GM23338 (cell line): Measurements from ENCODE around the gene ZBTB25. TPM values are rescaled to one million over a fixed set of nuclear protein-coding genes. Genes with fewer than 3 reads are reported as not detected.

Experiments used
- ATAC-seq: fragments of 200-7000 bp; cut with Tn5 transposase; 3 replicates; pipeline ENCODE4 v1.9.1; 2020
- DNase-seq: peaks from one replicate; pipeline ENCODE4 v3.0.0-alpha.2; 2015; ENCODE audit warnings: low spot score
- H2AFZ ChIP-seq: fragments of 200-600 bp; sonication (generic); 2 replicates; pipeline ENCODE4 v1.8.0; 2016; ENCODE audit warnings: antibody characterized with exemption, mild to moderate bottlenecking, moderate library complexity
- H3F3A ChIP-seq: fragments of 200-600 bp; sonication (generic); replicated peaks from 2 replicates; pipeline ENCODE4 v1.8.0; 2017; ENCODE audit warnings: antibody characterized with exemption, mixed run types, low read depth
- H3K27ac ChIP-seq: fragments of 200-600 bp; sonication (generic); 2 replicates; pipeline ENCODE4 v1.6.1; 2016; ENCODE audit warnings: low read depth
- H3K27me3 ChIP-seq: fragments of 200-600 bp; sonication (generic); 2 replicates; pipeline ENCODE4 v1.8.0; 2016; ENCODE audit warnings: mild to moderate bottlenecking, mixed run types, moderate library complexity; ENCODE audit not compliant: insufficient read depth
- H3K36me3 ChIP-seq: fragments of 200-600 bp; sonication (generic); 2 replicates; pipeline ENCODE4 v1.8.0; 2016; ENCODE audit warnings: mild to moderate bottlenecking; ENCODE audit not compliant: insufficient read depth
- H3K4me1 ChIP-seq: fragments of 200-600 bp; sonication (generic); 2 replicates; pipeline ENCODE4 v1.8.0; 2016; ENCODE audit warnings: mild to moderate bottlenecking, moderate library complexity; ENCODE audit not compliant: insufficient read depth
- H3K4me2 ChIP-seq: fragments of 200-600 bp; sonication (generic); 2 replicates; pipeline ENCODE4 v1.7.1; 2017; ENCODE audit warnings: mixed run types
- H3K4me3 ChIP-seq: fragments of 200-600 bp; sonication (generic); 2 replicates; pipeline ENCODE4 v1.6.1; 2016; ENCODE audit warnings: mixed run types
- H3K79me2 ChIP-seq: fragments of 200-600 bp; sonication (generic); replicated peaks from 2 replicates; pipeline ENCODE4 v1.8.0; 2017; ENCODE audit warnings: mild to moderate bottlenecking; ENCODE audit not compliant: insufficient read depth
- H3K9me2 ChIP-seq: fragments of 200-600 bp; sonication (generic); 2 replicates; pipeline ENCODE4 v1.8.0; 2017; ENCODE audit not compliant: insufficient read depth
- H4K20me1 ChIP-seq: fragments of 200-600 bp; sonication (generic); replicated peaks from 2 replicates; pipeline ENCODE4 v1.8.0; 2017; ENCODE audit warnings: mild to moderate bottlenecking; ENCODE audit not compliant: insufficient read depth
- H3K27ac Mint-ChIP-seq: 2 replicates; pipeline ENCODE4 v1.8.0; 2020; ENCODE audit warnings: inconsistent platforms, mild to moderate bottlenecking, moderate library complexity, mixed read lengths
- H3K27me3 Mint-ChIP-seq: 3 replicates; pipeline ENCODE4 v1.8.0; 2022; ENCODE audit warnings: low read depth, mild to moderate bottlenecking, moderate library complexity, mixed read lengths, inconsistent platforms; ENCODE audit not compliant: insufficient read depth, poor library complexity
- H3K36me3 Mint-ChIP-seq: 3 replicates; pipeline ENCODE4 v1.8.0; 2021; ENCODE audit warnings: low read depth, mild to moderate bottlenecking, inconsistent platforms, moderate library complexity, mixed read lengths
- H3K4me1 Mint-ChIP-seq: 3 replicates; pipeline ENCODE4 v1.8.0; 2020; ENCODE audit warnings: mild to moderate bottlenecking, inconsistent platforms, mixed read lengths
- H3K4me3 Mint-ChIP-seq: 3 replicates; pipeline ENCODE4 v1.8.0; 2021; ENCODE audit warnings: moderate library complexity, mild to moderate bottlenecking, inconsistent platforms, mixed read lengths
- H3K9me3 Mint-ChIP-seq: 3 replicates; pipeline ENCODE4 v1.8.0; 2020; ENCODE audit warnings: moderate library complexity, mild to moderate bottlenecking, inconsistent platforms, mixed read lengths
- CREB1 ChIP-seq: fragments of 250-450 bp; sonication (Bioruptor Pico); IDR thresholded peaks from 2 replicates; pipeline ENCODE4 v1.5.0; 2020; ENCODE audit warnings: low read depth, mild to moderate bottlenecking, moderate library complexity
- EZH2 ChIP-seq: fragments of 200-600 bp; sonication (generic); IDR thresholded peaks from one replicate; pipeline ENCODE4 v1.8.0; 2017; ENCODE audit warnings: antibody characterized with exemption, mild to moderate bottlenecking, low read depth; ENCODE audit not compliant: unreplicated experiment
- EZH2phosphoT487 ChIP-seq: fragments of 200-600 bp; sonication (generic); IDR thresholded peaks from one replicate; pipeline ENCODE4 v1.8.1; 2018; ENCODE audit warnings: antibody characterized with exemption; ENCODE audit not compliant: unreplicated experiment
- JUNB ChIP-seq: IDR thresholded peaks from one replicate; pipeline ENCODE4 v1.6.1; 2016; ENCODE audit warnings: antibody characterized with exemption; ENCODE audit not compliant: unreplicated experiment
- NANOG ChIP-seq: IDR thresholded peaks from 2 replicates; pipeline ENCODE4 v1.6.1; 2016; ENCODE audit warnings: antibody characterized with exemption, borderline replicate concordance
- POLR2AphosphoS5 ChIP-seq: IDR thresholded peaks from 2 replicates; pipeline ENCODE4 v1.6.1; 2016; ENCODE audit warnings: antibody characterized with exemption, low read depth
- STAT1 ChIP-seq: IDR thresholded peaks from one replicate; pipeline ENCODE4 v1.6.1; 2016; ENCODE audit warnings: antibody characterized with exemption; ENCODE audit not compliant: unreplicated experiment
- ZNF114 ChIP-seq: fragments of 250-450 bp; sonication (Bioruptor Pico); IDR thresholded peaks from 2 replicates; pipeline ENCODE4 v1.5.0; 2020; ENCODE audit warnings: mild to moderate bottlenecking, moderate library complexity
- polyA plus RNA-seq: library from polyadenylated mRNA; unstranded; fragments of >200 nt; fragmentation: Nextera tagmentation; extraction: Ambion mirVana; gene quantifications from 2 replicates; pipeline ENCODE4 v1.2.1, GENCODE V29; 2016
- total RNA-seq: library from RNA; depleted of rRNA; stranded (reverse); fragments of >200 nt; shearing (Covaris generic); gene quantifications from 2 replicates; pipeline ENCODE4 v1.2.3, GENCODE V29; 2014
- TF ChIP-seq, protein P1 (sequence below): IDR thresholded peaks from one replicate; pipeline ENCODE4 v1.6.1; 2018; ENCODE audit warnings: antibody characterized with exemption; ENCODE audit not compliant: unreplicated experiment
- TF ChIP-seq, protein P2 (sequence below): IDR thresholded peaks from 2 replicates; pipeline ENCODE4 v1.6.1; 2016; ENCODE audit warnings: antibody characterized with exemption
- TF ChIP-seq, protein P3 (sequence below), 2 experiments: fragments of 200-600 bp in 1 of 2; sonication (generic) in 1 of 2; conservative IDR thresholded peaks; 2 replicates each; pipeline versions ENCODE4 v1.5.1 to v1.6.1; 2016 to 2017; ENCODE audit warnings: antibody characterized with exemption in 2 of 2, low read depth in 2 of 2, mild to moderate bottlenecking in 2 of 2, moderate library complexity in 1 of 2

The ZBTB25 gene
- total and polyA plus RNA-seq, 2 experiments from 2014 or later: 5.8 to 8.0 TPM

DNA sequence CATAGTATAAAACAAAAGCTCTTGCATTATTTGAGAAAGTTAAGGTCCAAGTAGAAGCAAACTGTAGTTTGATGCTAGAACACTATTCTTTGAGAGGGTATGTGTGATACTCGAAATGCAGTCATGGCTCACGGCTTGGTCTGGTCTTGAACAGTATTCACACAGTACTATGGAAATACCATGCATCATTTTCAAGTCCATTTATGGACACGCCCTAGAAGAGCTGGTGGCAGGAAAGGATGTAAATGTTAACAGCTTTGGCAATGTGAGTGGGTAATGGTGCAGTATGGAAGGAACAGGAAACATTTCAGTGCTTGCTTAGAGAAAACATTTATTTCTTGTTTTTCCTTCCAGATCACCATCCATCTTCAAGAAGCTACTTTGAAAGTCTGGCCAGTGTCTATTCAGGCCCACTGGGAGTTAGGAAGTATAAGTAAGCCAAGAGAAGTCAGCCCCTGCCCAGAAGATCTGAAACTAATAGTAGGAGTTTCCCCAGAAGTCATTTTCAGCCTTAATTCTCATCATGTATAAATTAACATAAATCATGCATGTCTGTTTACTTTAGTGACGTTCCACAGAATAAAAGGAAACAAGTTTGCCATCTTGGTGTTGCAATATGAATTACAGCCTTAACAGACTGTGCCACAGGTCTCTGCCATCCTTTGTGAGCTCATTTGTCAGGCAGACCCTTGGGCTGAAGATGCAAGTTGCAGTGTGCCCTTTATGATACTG, 44.1 kb downstream of the ZBTB25 start (continued):
- TF ChIP-seq, protein P1, sequence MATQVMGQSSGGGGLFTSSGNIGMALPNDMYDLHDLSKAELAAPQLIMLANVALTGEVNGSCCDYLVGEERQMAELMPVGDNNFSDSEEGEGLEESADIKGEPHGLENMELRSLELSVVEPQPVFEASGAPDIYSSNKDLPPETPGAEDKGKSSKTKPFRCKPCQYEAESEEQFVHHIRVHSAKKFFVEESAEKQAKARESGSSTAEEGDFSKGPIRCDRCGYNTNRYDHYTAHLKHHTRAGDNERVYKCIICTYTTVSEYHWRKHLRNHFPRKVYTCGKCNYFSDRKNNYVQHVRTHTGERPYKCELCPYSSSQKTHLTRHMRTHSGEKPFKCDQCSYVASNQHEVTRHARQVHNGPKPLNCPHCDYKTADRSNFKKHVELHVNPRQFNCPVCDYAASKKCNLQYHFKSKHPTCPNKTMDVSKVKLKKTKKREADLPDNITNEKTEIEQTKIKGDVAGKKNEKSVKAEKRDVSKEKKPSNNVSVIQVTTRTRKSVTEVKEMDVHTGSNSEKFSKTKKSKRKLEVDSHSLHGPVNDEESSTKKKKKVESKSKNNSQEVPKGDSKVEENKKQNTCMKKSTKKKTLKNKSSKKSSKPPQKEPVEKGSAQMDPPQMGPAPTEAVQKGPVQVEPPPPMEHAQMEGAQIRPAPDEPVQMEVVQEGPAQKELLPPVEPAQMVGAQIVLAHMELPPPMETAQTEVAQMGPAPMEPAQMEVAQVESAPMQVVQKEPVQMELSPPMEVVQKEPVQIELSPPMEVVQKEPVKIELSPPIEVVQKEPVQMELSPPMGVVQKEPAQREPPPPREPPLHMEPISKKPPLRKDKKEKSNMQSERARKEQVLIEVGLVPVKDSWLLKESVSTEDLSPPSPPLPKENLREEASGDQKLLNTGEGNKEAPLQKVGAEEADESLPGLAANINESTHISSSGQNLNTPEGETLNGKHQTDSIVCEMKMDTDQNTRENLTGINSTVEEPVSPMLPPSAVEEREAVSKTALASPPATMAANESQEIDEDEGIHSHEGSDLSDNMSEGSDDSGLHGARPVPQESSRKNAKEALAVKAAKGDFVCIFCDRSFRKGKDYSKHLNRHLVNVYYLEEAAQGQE: no peak
- no peak for TF ChIP-seq JUNB

DNA sequence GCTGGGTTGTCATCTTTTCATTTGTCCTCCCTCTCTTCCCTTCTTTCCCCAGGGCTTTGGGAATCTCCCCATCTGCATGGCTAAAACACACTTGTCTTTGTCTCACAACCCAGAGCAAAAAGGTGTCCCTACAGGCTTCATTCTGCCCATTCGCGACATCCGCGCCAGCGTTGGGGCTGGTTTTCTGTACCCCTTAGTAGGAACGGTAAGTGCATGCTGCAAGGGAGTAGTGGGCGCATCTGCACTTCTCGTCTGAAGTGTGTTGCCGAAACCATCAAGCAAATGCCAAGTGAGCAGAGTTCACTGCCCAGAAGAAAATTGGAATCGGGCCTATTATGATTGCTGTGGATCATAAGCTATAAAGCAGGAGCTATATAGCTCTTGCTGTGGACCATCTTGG, 49.0 kb downstream of the ZBTB25 start:
- TF ChIP-seq POLR2AphosphoS5: no peak
- no peak for TF ChIP-seq JUNB
- TF ChIP-seq STAT1: no peak
- TF ChIP-seq, protein P2, sequence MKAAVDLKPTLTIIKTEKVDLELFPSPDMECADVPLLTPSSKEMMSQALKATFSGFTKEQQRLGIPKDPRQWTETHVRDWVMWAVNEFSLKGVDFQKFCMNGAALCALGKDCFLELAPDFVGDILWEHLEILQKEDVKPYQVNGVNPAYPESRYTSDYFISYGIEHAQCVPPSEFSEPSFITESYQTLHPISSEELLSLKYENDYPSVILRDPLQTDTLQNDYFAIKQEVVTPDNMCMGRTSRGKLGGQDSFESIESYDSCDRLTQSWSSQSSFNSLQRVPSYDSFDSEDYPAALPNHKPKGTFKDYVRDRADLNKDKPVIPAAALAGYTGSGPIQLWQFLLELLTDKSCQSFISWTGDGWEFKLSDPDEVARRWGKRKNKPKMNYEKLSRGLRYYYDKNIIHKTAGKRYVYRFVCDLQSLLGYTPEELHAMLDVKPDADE: no peak
- no peak for TF ChIP-seq NANOG
- H3K4me3 ChIP-seq: no peak overlapping the region
- no peak overlapping the region for H3K4me2 ChIP-seq
- Mint-ChIP-seq H3K27ac (no peak overlapping the region), H3K4me3 (no peak overlapping the region), H3K36me3 (peaks cover 86% of the 10 kb centered on the region), H3K4me1 (no peaks in the 10 kb centered on the region), H3K9me3 (no peaks in the 10 kb centered on the region), H3K27me3 (no peaks in the 10 kb centered on the region)
- no peaks in the 10 kb centered on the region for H3K4me1 ChIP-seq
- 0 out of 2 replicates have a peak overlapping the region, but pooled peaks have one; percentile 9 for H3K27ac ChIP-seq
- H2AFZ ChIP-seq: no peak overlapping the region
- ATAC-seq (no peak), DNase-seq (no peak)
- no peaks in the 10 kb centered on the region for H3K9me2 ChIP-seq
- peaks cover 24% of the 10 kb centered on the region; the same call in 1 of the 2 replicates for H3F3A ChIP-seq
- H3K79me2 ChIP-seq: no peaks in the 10 kb centered on the region
- H3K36me3 ChIP-seq: peaks cover 91% of the 10 kb centered on the region
- no peaks in the 10 kb centered on the region for H3K27me3 ChIP-seq
- H4K20me1 ChIP-seq: peaks cover 12% of the 10 kb centered on the region

DNA sequence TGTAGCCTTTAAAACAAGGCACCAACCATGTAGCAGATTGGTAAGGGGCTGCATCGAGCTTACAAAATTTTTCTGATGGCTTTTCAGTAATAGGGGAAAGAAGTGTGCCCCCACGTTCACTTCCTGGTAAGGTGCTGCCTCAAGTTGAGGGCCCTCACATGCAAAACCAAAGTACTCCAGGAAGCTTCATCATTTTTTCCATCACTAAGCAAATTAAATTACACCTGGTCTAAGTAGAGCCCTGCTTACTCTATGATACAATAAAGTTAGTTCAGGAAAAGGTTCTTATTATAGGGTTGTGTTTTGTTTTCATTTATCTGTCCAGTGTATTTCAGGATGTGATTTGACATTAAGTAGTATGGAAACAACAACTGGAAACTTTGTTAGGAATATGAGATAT, 53.4 kb downstream of the ZBTB25 start:
- H3K4me1 ChIP-seq: no peaks in the 10 kb centered on the region
- ATAC-seq: no peak
- H3K27ac ChIP-seq: no peak overlapping the region
- no peak overlapping the region for H3K4me3 Mint-ChIP-seq
- H3K9me3 Mint-ChIP-seq: no peaks in the 10 kb centered on the region
- no peak overlapping the region for H3K4me3 ChIP-seq
- no peak for DNase-seq
- no peaks in the 10 kb centered on the region for H3K4me1 Mint-ChIP-seq
- peaks cover 18% of the 10 kb centered on the region for H3F3A ChIP-seq
- H3K27me3 Mint-ChIP-seq: peaks cover 2% of the 10 kb centered on the region
- no peak overlapping the region for H3K27ac Mint-ChIP-seq
- H3K4me2 ChIP-seq: no peak overlapping the region
- H3K27me3 ChIP-seq: no peaks in the 10 kb centered on the region
- H3K36me3 Mint-ChIP-seq: peaks cover 82% of the 10 kb centered on the region
- H2AFZ ChIP-seq: no peak overlapping the region
- peaks cover 11% of the 10 kb centered on the region; the same call in 1 of the 2 replicates for H4K20me1 ChIP-seq
- H3K79me2 ChIP-seq: no peaks in the 10 kb centered on the region
- H3K36me3 ChIP-seq: peaks cover 82% of the 10 kb centered on the region
- no peaks in the 10 kb centered on the region for H3K9me2 ChIP-seq
- TF ChIP-seq, protein P2: no peak
- TF ChIP-seq NANOG: no peak
- TF ChIP-seq ZNF114: no peak
- no peak for TF ChIP-seq EZH2
- TF ChIP-seq JUNB: no peak
- no peak for TF ChIP-seq CREB1 (CRISPR knock-in tag)
- no peak for TF ChIP-seq STAT1
- TF ChIP-seq EZH2phosphoT487: no peak
- TF ChIP-seq, protein P3, sequence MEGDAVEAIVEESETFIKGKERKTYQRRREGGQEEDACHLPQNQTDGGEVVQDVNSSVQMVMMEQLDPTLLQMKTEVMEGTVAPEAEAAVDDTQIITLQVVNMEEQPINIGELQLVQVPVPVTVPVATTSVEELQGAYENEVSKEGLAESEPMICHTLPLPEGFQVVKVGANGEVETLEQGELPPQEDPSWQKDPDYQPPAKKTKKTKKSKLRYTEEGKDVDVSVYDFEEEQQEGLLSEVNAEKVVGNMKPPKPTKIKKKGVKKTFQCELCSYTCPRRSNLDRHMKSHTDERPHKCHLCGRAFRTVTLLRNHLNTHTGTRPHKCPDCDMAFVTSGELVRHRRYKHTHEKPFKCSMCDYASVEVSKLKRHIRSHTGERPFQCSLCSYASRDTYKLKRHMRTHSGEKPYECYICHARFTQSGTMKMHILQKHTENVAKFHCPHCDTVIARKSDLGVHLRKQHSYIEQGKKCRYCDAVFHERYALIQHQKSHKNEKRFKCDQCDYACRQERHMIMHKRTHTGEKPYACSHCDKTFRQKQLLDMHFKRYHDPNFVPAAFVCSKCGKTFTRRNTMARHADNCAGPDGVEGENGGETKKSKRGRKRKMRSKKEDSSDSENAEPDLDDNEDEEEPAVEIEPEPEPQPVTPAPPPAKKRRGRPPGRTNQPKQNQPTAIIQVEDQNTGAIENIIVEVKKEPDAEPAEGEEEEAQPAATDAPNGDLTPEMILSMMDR (conservative IDR thresholded peaks at IDR 0.05; ENCODE audit: low read depth in 2 of 2): no peak
